Activated CD8-positive, alpha-beta memory T cell treated with anti-CD3 and anti-CD28 coated beads, Interleukin-2, amount 50 U/mL, for 24 hours (primary cell): Measurements from ENCODE around the gene SLC8A1.

ENCODE experiments used
- DNase-seq: peaks from one replicate; pipeline ENCODE4 v3.0.0-alpha.2; 2020; ENCODE audit errors: extremely low read depth

SLC8A1 gene

GRCh38 chr2:40311026-40311425 lies 140.9 kb downstream of the SLC8A1 start:
- DNase-seq: no peak

- DNase-seq: no peak
Measured at GRCh38 chr2:40310303-40310702, 141.6 kb downstream of the SLC8A1 start.

- DNase-seq: no peak
Measured at GRCh38 chr2:40304340-40304739, 147.6 kb downstream of the SLC8A1 start.

GRCh38 chr2:40303746-40304145 lies 148.1 kb downstream of the SLC8A1 start:
- no peak for DNase-seq

GRCh38 chr2:40302751-40303325 lies 149.1 kb downstream of the SLC8A1 start:
- no peak for DNase-seq

- no peak for DNase-seq
Measured at GRCh38 chr2:40300391-40300790, 151.5 kb downstream of the SLC8A1 start.

- no peak for DNase-seq
Measured at GRCh38 chr2:40299781-40300180, 152.1 kb downstream of the SLC8A1 start.

GRCh38 chr2:40299173-40299572 lies 152.7 kb downstream of the SLC8A1 start:
- no peak for DNase-seq

GRCh38 chr2:40298026-40298425 lies 153.9 kb downstream of the SLC8A1 start:
- no peak for DNase-seq

GRCh38 chr2:40292291-40292690 lies 159.6 kb downstream of the SLC8A1 start:
- no peak for DNase-seq

GRCh38 chr2:40289771-40290404 lies 162.0 kb downstream of the SLC8A1 start:
- no peak for DNase-seq

GRCh38 chr2:40287773-40288172 lies 164.1 kb downstream of the SLC8A1 start:
- no peak for DNase-seq

GRCh38 chr2:40287195-40287594 lies 164.7 kb downstream of the SLC8A1 start:
- DNase-seq: no peak

- no peak for DNase-seq
Measured at GRCh38 chr2:40286721-40287120, 165.2 kb downstream of the SLC8A1 start.

GRCh38 chr2:40285391-40285790 lies 166.5 kb downstream of the SLC8A1 start:
- no peak for DNase-seq

- DNase-seq: no peak
Measured at GRCh38 chr2:40284797-40285196, 167.1 kb downstream of the SLC8A1 start.

GRCh38 chr2:40283111-40283909 lies 168.6 kb downstream of the SLC8A1 start:
- DNase-seq: no peak

- DNase-seq: no peak
Measured at GRCh38 chr2:40282428-40282827, 169.5 kb downstream of the SLC8A1 start.

- no peak for DNase-seq
Measured at GRCh38 chr2:40281021-40281940, 170.6 kb downstream of the SLC8A1 start.

- no peak for DNase-seq
Measured at GRCh38 chr2:40279482-40279881, 172.4 kb downstream of the SLC8A1 start.

- no peak for DNase-seq
Measured at GRCh38 chr2:40279001-40279400, 172.9 kb downstream of the SLC8A1 start.

GRCh38 chr2:40276076-40276475 lies 175.8 kb downstream of the SLC8A1 start:
- no peak for DNase-seq
